Activated CD4-positive, alpha-beta memory T cell treated with anti-CD3 and anti-CD28 coated beads for 36 hours (primary cell): ENCODE measurements around the gene ARFGAP2. TPM values are rescaled to one million over a fixed set of nuclear protein-coding genes. Genes with fewer than 3 reads are reported as not detected.
A peak's percentile ranks its signal among the peaks of the same experiment; 100 is the strongest.

Source experiments
- CTCF ChIA-PET: fragments of 350-600 bp; sonication (Branson Sonifier 250); formaldehyde crosslinking; loops from one replicate; lab custom pipeline; 2021; ENCODE audit warnings: antibody characterized with exemption, inconsistent platforms; lab: Charles Lee
- POLR2A ChIA-PET: fragments of 350-600 bp; sonication (Branson Sonifier 250); formaldehyde crosslinking; loops from one replicate; lab custom pipeline; 2021; ENCODE audit warnings: antibody characterized with exemption; lab: Charles Lee
- DNase-seq: peaks from one replicate; pipeline ENCODE4 v3.0.0-alpha.2; 2020
- H3K27ac Mint-ChIP-seq: one replicate; pipeline ENCODE4 v1.8.0; 2021; ENCODE audit warnings: mixed read lengths
- H3K27me3 Mint-ChIP-seq: one replicate; pipeline ENCODE4 v1.8.0; 2021; ENCODE audit warnings: mixed read lengths
- H3K36me3 Mint-ChIP-seq: one replicate; pipeline ENCODE4 v1.8.0; 2021; ENCODE audit warnings: mixed read lengths
- H3K4me1 Mint-ChIP-seq: one replicate; pipeline ENCODE4 v1.8.0; 2021; ENCODE audit warnings: low read depth, mixed read lengths
- H3K4me3 Mint-ChIP-seq: one replicate; pipeline ENCODE4 v1.8.0; 2021; ENCODE audit warnings: mild to moderate bottlenecking, mixed read lengths
- H3K9me3 Mint-ChIP-seq: one replicate; pipeline ENCODE4 v1.8.0; 2021; ENCODE audit warnings: mixed read lengths
- intact Hi-C: fragments of 100-400 bp; cut with micrococcal nuclease; formaldehyde crosslinking; loops from one replicate; pipeline ENCODE4 v1.15.1; 2023
- total RNA-seq, 2 experiments: library from RNA; stranded (reverse); gene quantifications; one replicate each; pipeline ENCODE4 v1.2.3, GENCODE V29; 2021

The ARFGAP2 gene
- total RNA-seq, 2 experiments from 2014 or later: 66.5 to 66.6 TPM

- Mint-ChIP-seq H3K4me3 (peak overlapping the region; percentile 68), H3K9me3 (no peaks in the 10 kb centered on the region), H3K27me3 (peaks cover 23% of the 10 kb centered on the region), H3K27ac (no peak overlapping the region), H3K36me3 (no peaks in the 10 kb centered on the region), H3K4me1 (peaks cover 9% of the 10 kb centered on the region)
- intact Hi-C loops: loop anchor here (1.0 to 2.0 kb wide), 2 partner anchors 10 to 28 kb away; partner anchors contain the start of gene DDB2
- POLR2A ChIA-PET: interaction anchor here (0.7 to 1.7 kb wide), 3 partner anchors 28 to 173 kb away, joined by 3 to 12 read pairs (median 3); partner anchors contain the start of genes ACP2 and DDB2
- CTCF ChIA-PET: interaction anchor here (0.7 to 2.1 kb wide), 6 partner anchors 10 to 569 kb away, joined by 3 to 11 read pairs (median 3); partner anchors contain the start of gene ARFGAP2
- peak; percentile 65 for DNase-seq
These were observed 10.3 kb upstream of the ARFGAP2 start for GRCh38 chr11:47186700-47187695.

- H3K4me3 Mint-ChIP-seq: peak within 1 kb of the TSS; percentile 68
- POLR2A ChIA-PET: interaction anchor here (1.2 to 1.7 kb wide), 2 partner anchors 29 to 63 kb away, joined by 3 to 12 read pairs; partner anchors contain the start of genes ACP2 and DDB2
- H3K4me1 Mint-ChIP-seq: peaks cover 9% of the 10 kb centered on the region
- H3K27me3 Mint-ChIP-seq: peaks cover 23% of the 10 kb centered on the region
- peak; percentile 52 for DNase-seq
- intact Hi-C loops: loop anchor here (2.0 kb wide), 1 partner anchor 29 kb away; the partner anchor contains the start of gene DDB2
- H3K27ac Mint-ChIP-seq: no peak within 1 kb of the TSS
- H3K9me3 Mint-ChIP-seq: no peaks in the 10 kb centered on the region
- H3K36me3 Mint-ChIP-seq: no peaks in the 10 kb centered on the region
- CTCF ChIA-PET: interaction anchor here (0.7 to 2.1 kb wide), 2 partner anchors 9 to 28 kb away, joined by 3 to 11 read pairs; partner anchors contain the start of gene ARFGAP2
These were observed 9.5 kb upstream of the ARFGAP2 start, which contains the start of gene PACSIN3 for GRCh38 chr11:47186076-47186699. PACSIN3 (minus strand) TSS chr11:47186434; CDS start chr11:47182727, 3,707 bp downstream.

- H3K36me3 Mint-ChIP-seq: no peaks in the 10 kb centered on the region
- no peak overlapping the region for H3K27ac Mint-ChIP-seq
- H3K9me3 Mint-ChIP-seq: no peaks in the 10 kb centered on the region
- DNase-seq: no peak
- H3K4me3 Mint-ChIP-seq: peak overlapping the region; percentile 39
- ChIA-PET CTCF (no interaction called here), POLR2A (interaction anchor here (1.1 kb wide), 1 partner anchor 29 kb away, joined by 6 read pairs; the partner anchor contains the start of gene DDB2)
- H3K4me1 Mint-ChIP-seq: peaks cover 9% of the 10 kb centered on the region
- H3K27me3 Mint-ChIP-seq: peaks cover 23% of the 10 kb centered on the region
- intact Hi-C loops: loop anchor here (2.0 kb wide), 1 partner anchor 29 kb away; the partner anchor contains the start of gene DDB2
These were observed 8.8 kb upstream of the ARFGAP2 start for GRCh38 chr11:47185305-47186075.

GRCh38 chr11:47184711-47185304 lies 8.1 kb upstream of the ARFGAP2 start:
- no peaks in the 10 kb centered on the region for H3K9me3 Mint-ChIP-seq
- ChIA-PET POLR2A (interaction anchor here (1.1 kb wide), 1 partner anchor 30 kb away, joined by 6 read pairs; the partner anchor contains the start of gene DDB2), CTCF (interaction anchor here (0.9 kb wide), 1 partner anchor 32 kb away, joined by 3 read pairs; no protein-coding TSS in a partner anchor)
- no peak for DNase-seq
- H3K4me1 Mint-ChIP-seq: peaks cover 9% of the 10 kb centered on the region
- H3K27ac Mint-ChIP-seq: no peak overlapping the region
- no peak overlapping the region for H3K4me3 Mint-ChIP-seq
- H3K27me3 Mint-ChIP-seq: peaks cover 23% of the 10 kb centered on the region
- H3K36me3 Mint-ChIP-seq: no peaks in the 10 kb centered on the region
- intact Hi-C loops: no loop called here

GRCh38 chr11:47183969-47184368 lies 7.3 kb upstream of the ARFGAP2 start:
- Mint-ChIP-seq H3K4me1 (peaks cover 9% of the 10 kb centered on the region), H3K9me3 (no peaks in the 10 kb centered on the region), H3K4me3 (no peak overlapping the region), H3K36me3 (no peaks in the 10 kb centered on the region), H3K27me3 (peaks cover 18% of the 10 kb centered on the region), H3K27ac (no peak overlapping the region)
- ChIA-PET POLR2A (no interaction called here), CTCF (interaction anchor here (0.7 to 0.9 kb wide), 2 partner anchors 31 to 123 kb away, joined by 3 read pairs; no protein-coding TSS in a partner anchor)
- intact Hi-C loops: no loop called here
- DNase-seq: no peak

- no peaks in the 10 kb centered on the region for H3K36me3 Mint-ChIP-seq
- POLR2A ChIA-PET: no interaction called here
- intact Hi-C loops: no loop called here
- H3K27ac Mint-ChIP-seq: no peak overlapping the region
- H3K4me3 Mint-ChIP-seq: no peak overlapping the region
- CTCF ChIA-PET: interaction anchor here (0.7 to 1.2 kb wide), 2 partner anchors 65 to 124 kb away, joined by 3 to 4 read pairs; no protein-coding TSS in a partner anchor
- peaks cover 18% of the 10 kb centered on the region for H3K27me3 Mint-ChIP-seq
- H3K9me3 Mint-ChIP-seq: no peaks in the 10 kb centered on the region
- no peak for DNase-seq
- H3K4me1 Mint-ChIP-seq: peaks cover 9% of the 10 kb centered on the region
These were observed 6.6 kb upstream of the ARFGAP2 start for GRCh38 chr11:47183031-47183856.

GRCh38 chr11:47182380-47182779 lies 5.7 kb upstream of the ARFGAP2 start:
- Mint-ChIP-seq H3K27me3 (peaks cover 16% of the 10 kb centered on the region), H3K36me3 (no peaks in the 10 kb centered on the region), H3K4me3 (no peak overlapping the region), H3K4me1 (peaks cover 12% of the 10 kb centered on the region), H3K27ac (no peak overlapping the region), H3K9me3 (no peaks in the 10 kb centered on the region)
- intact Hi-C loops: no loop called here
- POLR2A ChIA-PET: no interaction called here
- DNase-seq: no peak
- CTCF ChIA-PET: interaction anchor here (1.2 kb wide), 1 partner anchor 66 kb away, joined by 4 read pairs; no protein-coding TSS in a partner anchor

GRCh38 chr11:47181271-47181670 lies 4.6 kb upstream of the ARFGAP2 start:
- H3K4me3 Mint-ChIP-seq: no peak overlapping the region
- no peak for DNase-seq
- peaks cover 6% of the 10 kb centered on the region for H3K4me1 Mint-ChIP-seq
- intact Hi-C loops: no loop called here
- peaks cover 10% of the 10 kb centered on the region for H3K27me3 Mint-ChIP-seq
- no peaks in the 10 kb centered on the region for H3K9me3 Mint-ChIP-seq
- H3K27ac Mint-ChIP-seq: no peak overlapping the region
- POLR2A ChIA-PET: no interaction called here
- peaks cover 2% of the 10 kb centered on the region for H3K36me3 Mint-ChIP-seq
- CTCF ChIA-PET: interaction anchor here (0.6 to 1.2 kb wide), 4 partner anchors 67 to 268 kb away, joined by 3 to 4 read pairs (median 4); partner anchors contain the start of gene ACP2

GRCh38 chr11:47180006-47180787 lies 3.5 kb upstream of the ARFGAP2 start:
- CTCF ChIA-PET: interaction anchor here (0.6 to 4.4 kb wide), 12 partner anchors 17 to 376 kb away, joined by 3 to 54 read pairs (median 4); partner anchors contain the start of gene ACP2
- H3K27ac Mint-ChIP-seq: no peak overlapping the region
- H3K9me3 Mint-ChIP-seq: no peaks in the 10 kb centered on the region
- peaks cover 15% of the 10 kb centered on the region for H3K4me1 Mint-ChIP-seq
- H3K27me3 Mint-ChIP-seq: peaks cover 10% of the 10 kb centered on the region
- intact Hi-C loops: no loop called here
- H3K4me3 Mint-ChIP-seq: no peak overlapping the region
- H3K36me3 Mint-ChIP-seq: peaks cover 4% of the 10 kb centered on the region
- POLR2A ChIA-PET: interaction anchor here (1.0 kb wide), 1 partner anchor 34 kb away, joined by 6 read pairs; the partner anchor contains the start of gene DDB2
- DNase-seq: no peak
